Brain pericyte (primary cell): Measurements from ENCODE around the gene PRM2.
"Not testable (repeated sequence)": the region's sequence is repeated elsewhere in the genome, so short reads cannot be mapped to it uniquely, and the experiment has no call there.

ENCODE experiments used
- DNase-seq: peaks from one replicate; pipeline ENCODE4 v3.0.0-alpha.2; 2012; ENCODE audit warnings: low read depth, low spot score

Gene PRM2

GRCh38 chr16:11307639-11308492, 31.6 kb upstream of the PRM2 start:
- DNase-seq = no peak

- no peak for DNase-seq
Observed at GRCh38 chr16:11306997-11307638, 30.8 kb upstream of the PRM2 start.

DNA sequence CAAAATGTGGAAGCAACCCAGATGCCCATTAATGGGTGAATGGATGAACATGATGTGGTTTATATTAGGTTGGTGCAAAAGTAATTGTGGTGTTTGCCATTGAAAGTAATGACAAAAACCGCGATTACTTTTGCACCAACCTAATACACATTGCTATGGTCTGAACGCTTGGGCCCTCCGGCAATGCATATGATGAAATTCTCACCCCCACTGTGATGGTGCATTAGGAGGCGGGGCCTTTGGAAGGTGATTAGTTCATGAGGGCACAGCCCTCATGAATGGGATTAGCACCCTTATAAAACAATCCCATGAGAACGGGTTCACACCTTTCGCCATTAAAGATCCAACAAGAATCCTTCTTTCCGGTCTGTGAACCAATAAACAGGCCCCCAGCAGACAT, 30.1 kb upstream of the PRM2 start:
- no peak for DNase-seq

DNA sequence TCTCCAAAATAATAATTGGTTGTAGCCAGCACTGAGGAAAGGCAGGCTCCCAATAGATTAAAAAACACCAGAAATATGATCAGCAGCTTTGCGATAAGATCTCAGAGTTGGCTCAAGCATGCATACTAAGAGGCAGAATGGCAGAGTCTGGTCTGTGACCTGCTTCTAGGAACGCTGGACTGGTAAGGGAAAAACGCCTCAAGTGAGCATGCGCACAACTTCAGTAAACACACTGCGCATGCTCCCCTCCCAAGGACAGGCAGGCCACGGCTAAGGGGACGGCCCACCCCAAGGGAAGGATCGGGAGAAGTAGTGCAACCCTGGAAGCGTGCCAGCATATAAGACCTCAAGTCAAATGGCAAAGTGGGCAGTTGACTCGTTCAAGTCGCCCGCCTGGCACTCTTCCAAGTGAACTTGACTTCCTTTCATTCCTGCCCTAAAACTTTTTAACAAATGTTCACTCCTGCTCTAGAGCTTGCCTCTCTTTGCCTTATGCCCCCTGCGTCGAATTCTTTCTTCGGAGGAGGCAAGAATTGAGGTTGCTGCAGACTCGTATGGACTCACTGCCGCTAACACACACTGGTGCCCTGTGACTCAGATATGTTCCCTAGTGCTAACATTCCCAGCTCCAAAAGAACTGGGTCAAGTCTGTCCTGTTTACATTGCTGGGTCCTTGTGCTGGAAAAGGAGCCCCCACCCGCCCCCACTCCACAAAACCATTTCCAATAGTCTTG, 27.3 kb upstream of the PRM2 start:
- DNase-seq = no peak

DNA sequence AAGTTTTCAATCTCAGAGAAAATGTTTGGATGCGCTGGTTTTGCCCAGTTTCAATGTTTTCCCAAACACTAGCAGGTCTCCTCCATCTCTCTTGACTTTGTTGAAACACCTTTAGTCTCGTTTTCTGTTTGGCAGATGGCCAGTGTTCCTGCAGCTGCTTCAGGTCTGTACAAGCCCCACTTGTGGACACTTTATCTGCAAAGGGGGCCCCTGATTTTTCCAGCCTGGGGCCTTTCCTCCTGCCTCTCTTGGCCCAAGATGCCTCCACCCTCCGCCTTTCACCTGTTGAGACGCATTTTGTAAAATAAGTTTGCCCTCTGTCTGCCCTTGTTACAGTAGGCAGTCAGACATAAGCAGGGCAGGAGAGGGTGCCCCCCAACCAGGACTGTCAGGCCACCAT, 26.7 kb upstream of the PRM2 start:
- no peak for DNase-seq

- no peak for DNase-seq
Observed at GRCh38 chr16:11301645-11302501, 25.6 kb upstream of the PRM2 start.

DNA sequence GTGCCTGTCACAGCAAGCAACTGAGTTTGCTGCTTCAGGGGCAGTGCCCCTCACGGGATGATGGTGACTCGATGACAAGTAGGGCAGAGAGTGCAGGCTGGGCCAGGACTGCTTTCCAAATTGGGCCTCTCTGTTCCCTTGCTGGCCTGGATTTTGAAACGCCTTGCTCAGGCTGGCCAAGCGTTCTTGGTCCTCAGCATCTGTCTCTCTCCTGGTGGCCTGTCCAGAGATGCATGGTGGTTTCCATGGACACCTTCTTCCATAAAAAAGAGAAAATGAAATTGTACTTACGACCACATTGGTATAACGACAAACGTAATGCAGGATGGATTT, 24.2 kb upstream of the PRM2 start:
- no peak for DNase-seq

- no peak for DNase-seq
Observed at GRCh38 chr16:11299865-11300559, 23.7 kb upstream of the PRM2 start.

GRCh38 chr16:11298950-11299547, 22.8 kb upstream of the PRM2 start:
- DNase-seq = not testable (repeated sequence)

DNA sequence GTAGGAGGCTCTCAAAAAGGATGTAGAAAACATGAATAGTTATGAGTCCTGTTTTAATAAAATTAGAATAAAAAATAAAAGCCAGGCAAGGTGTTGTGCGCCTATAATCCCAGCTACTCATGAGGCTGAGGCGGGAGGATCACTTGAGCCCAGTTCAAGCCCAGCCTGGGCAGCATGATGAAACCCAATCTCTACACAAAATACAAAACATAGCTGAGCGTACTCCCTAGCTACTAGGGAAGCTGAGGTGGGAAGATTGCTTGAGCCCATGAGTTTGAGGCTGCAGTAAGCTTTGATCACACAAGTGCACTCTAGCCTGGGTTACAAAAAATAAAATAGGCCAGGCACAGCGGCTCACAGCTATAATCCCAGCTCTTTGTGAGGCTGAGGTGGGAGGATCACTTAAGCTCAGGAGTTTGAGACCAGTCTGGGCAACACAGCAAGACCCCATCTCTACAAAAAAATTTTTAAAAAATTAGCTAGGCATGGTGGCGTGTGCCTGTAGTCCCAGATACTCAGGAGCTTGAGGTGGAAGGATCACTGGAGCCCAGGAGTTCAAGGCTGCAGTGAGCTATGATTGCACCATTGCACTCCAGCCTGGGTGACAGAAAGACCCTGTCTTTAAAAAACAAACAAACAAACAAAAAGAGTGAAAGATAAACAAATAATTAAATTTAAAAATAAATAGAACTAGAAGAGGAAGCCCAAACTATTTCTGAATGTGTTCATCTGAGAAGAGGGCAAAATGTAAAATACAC, 22.0 kb upstream of the PRM2 start:
- DNase-seq = no peak

DNA sequence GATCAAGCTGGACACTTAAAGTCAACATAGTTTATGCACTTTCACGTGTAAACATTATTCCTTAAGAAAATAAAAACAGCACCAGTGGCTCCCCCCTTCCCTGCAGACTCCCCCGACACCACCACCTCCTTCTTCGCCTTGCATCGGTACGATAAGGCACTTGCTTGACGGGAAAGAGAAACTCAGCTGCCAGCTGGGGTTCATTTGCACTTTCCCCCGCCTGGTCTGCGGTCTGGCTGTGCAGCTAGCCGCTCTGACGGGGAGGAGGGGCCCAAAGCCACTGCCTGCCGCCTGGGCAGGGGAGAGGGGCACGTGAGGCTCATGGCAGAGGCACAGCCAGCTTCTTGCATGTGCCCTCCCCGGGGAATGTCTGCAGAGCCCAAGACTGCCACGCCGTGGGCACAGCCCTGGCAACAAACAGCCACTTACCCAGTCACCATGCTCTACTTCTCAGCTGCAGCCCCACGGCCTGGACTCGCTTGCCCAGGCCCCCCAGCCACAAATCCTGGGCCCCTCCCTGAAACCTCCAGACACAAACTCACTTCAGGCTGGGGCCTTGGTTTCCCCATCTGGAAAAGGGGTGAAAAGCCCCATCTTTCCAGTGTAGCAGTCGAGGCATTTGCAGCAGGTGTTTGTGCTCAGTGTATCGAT, 21.3 kb upstream of the PRM2 start:
- no peak for DNase-seq

DNA sequence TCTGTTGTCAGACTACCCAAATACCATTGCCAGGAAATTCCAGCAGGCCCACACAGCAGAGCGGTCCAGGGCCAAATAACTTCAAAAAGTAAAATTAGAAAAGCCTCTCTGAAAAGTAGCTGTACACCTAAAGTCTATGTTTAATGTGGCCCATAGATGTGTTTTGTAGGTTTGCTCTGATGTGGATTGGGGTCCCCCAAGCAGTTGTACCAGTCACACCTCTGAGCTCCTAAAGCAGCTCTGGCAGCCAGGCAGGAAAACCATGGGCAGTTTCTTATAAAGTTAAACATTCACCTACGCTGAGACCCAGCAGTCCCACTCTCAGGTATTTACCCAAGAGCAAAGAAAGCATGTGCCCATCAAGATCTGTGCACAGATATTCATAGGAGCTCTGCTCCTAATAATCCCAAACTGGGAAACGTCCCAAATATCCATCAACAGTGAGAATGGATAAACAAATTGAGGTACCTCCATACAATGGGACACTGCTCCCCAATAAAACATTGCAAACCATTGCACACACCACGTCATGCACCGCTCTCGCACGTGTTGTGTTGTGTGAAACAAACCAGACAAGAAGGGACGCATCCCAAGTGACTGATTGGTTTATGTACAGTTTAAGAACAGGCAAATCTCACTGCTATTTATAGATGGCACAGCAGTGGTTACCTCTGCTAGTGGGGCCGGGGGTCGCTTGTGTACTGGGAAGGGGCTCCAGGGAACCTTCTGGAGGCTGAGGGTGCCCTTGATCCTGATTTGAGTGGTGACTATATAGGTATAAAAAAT, 20.6 kb upstream of the PRM2 start:
- no peak for DNase-seq

GRCh38 chr16:11296351-11296705, 20.0 kb upstream of the PRM2 start:
- no peak for DNase-seq

GRCh38 chr16:11295672-11296071, 19.4 kb upstream of the PRM2 start:
- no peak for DNase-seq

DNA sequence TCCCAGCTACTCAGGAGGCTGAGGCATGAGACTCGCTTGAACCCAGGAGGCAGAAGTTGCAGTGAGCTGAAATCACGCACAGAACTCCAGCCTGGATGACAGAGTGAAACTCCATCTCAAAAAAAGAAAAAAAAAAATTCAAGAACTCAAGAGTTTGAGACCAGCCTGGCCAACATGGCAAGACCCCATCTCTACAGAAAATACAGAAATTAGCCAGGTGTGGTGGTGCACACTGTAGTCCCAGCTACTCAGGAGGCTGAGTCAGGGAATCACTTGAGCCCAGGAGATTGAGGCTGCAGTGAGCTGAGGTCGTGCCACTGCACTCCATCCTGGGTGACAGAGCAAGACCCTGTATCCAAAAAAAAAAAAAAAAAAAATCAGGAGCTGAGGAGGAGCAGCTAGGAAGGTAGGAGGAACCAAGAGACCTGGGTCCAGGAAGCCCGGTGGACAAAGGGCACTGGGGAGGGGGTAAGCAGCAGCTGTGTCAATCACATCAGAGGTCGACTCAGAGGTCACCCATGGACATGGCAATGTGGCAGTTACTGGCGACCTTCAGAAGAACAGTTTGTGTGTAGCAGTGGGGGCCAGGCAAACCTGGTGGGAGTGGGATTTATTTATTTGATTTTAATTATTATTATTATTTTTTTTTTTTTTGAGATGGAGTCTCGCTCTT, 15.9 kb upstream of the PRM2 start:
- no peak for DNase-seq

- DNase-seq = no peak
Observed at GRCh38 chr16:11291091-11291703, 14.9 kb upstream of the PRM2 start.

DNA sequence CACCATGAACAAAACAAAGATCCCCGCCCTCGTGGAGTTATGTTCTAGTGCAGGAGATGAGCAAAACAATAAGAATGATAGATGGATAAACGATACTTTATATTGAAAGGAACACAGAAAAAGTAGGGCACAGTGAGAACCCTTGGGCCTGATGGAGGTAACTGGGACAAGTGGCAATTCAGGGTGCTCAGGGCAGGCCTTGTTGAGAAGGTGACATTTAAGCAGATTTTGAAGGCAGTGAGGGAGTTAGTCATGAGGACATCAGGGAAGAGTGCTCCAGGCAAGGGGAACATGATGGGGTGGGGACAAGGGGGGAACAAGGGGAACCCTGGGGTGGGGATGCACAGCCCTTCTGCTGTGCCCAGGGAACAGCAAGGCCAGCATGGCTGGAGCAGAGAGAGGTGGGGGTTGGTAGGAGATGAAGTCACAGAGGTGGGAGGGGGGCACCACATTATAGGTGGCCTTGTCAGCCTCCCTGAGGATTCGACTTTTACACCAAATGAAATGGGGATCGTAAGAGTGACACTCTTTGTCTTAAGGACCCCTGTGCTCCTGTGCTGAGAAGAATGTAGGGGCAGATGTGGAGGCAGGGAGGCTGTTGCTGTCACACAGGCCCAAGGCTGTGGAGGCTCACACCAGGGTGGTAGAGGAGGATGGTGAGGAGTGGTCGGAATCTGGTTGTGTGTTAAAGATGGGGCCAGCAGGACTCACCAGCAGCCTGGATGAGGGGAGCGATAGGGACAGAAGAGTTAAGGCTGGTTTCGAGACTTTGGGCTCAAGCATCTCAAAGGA, 14.0 kb upstream of the PRM2 start:
- no peak for DNase-seq
